Adrenal gland (tissue), 12 donors: ENCODE results near the gene REXO5. TPM values are rescaled to one million over a fixed set of nuclear protein-coding genes. Genes with fewer than 3 reads are reported as not detected.

Experiments used
- DNase-seq, 7 donors: peaks; one replicate each; pipeline ENCODE4 v3.0.0-alpha.2; 2019 to 2020
- H3K27ac ChIP-seq, 5 donors: fragments of 200-600 bp; sonication (generic) in 4 of 5; 1 replicate in 3 of 5; 2 replicates in 2 of 5; pipeline versions ENCODE4 v1.5.1 to v1.8.0; 2016 to 2020; ENCODE audit warnings: mild to moderate bottlenecking in 1 of 5
- H3K27me3 ChIP-seq: fragments of 200-600 bp; 2 replicates; pipeline ENCODE4 v1.8.0; 2021
- H3K36me3 ChIP-seq, 2 donors: fragments of 200-600 bp; replicated peaks in 1 of 2; 1 replicate in 1 of 2; 2 replicates in 1 of 2; pipeline versions ENCODE4 v1.5.1 to v1.8.0; 2018 to 2022
- H3K4me1 ChIP-seq, 2 donors: fragments of 200-600 bp; replicated peaks in 1 of 2; 1 replicate in 1 of 2; 2 replicates in 1 of 2; pipeline versions ENCODE4 v1.5.1 to v1.8.0; 2018 to 2021
- H3K4me3 ChIP-seq, 4 donors: fragments of 200-600 bp; sonication (generic) in 3 of 4; one replicate each; pipeline ENCODE4 v1.5.1; 2016 to 2018
- H3K9me3 ChIP-seq, 3 donors: fragments of 200-600 bp; sonication (generic) in 1 of 3; replicated peaks in 1 of 3; 1 replicate in 2 of 3; 2 replicates in 1 of 3; pipeline versions ENCODE4 v1.5.1 to v1.8.0; 2016 to 2021
- POLR2A ChIP-seq, 2 donors: fragments of 450-650 bp; IDR thresholded peaks; one replicate each; pipeline ENCODE4 v1.6.1; 2017; ENCODE audit warnings: antibody characterized with exemption in 2 of 2, mild to moderate bottlenecking in 2 of 2, moderate library complexity in 1 of 2
- WGBS, 4 donors: extraction: QIAGEN DNeasy Blood & Tissue Kit in 2 of 4; methylation state at CpG; one replicate each; pipeline versions ENCODE4 v1.1.5 to v1.1.7; 2013 to 2017; 5-methylcytosine and 5-hydroxymethylcytosine counted together
- intact Hi-C, 2 donors: fragments of 100-400 bp; cut with DNase I; formaldehyde crosslinking; loops; one replicate each; pipeline versions ENCODE4 v1.14.1 to v1.15.0; 2022 to 2023
- polyA plus RNA-seq, 3 donors: library from polyadenylated mRNA; stranded (reverse); fragments of 200-250 nt in 2 of 3; fragments of 350-450 nt in 1 of 3; fragmentation: Illumina TruSeq in 1 of 3; extraction: RNeasy Lipid Tissue Mini Kit (QIAGEN cat#74804) in 1 of 3; gene quantifications; one replicate each; pipeline ENCODE4 v1.2.3, GENCODE V29; 2013 to 2014
- total RNA-seq, 9 donors: library from RNA; depleted of rRNA in 4 of 9; stranded (reverse); fragments of >200 nt in 4 of 9; fragments of 120-200 nt in 1 of 9; fragmentation: NEBNext Ultra II Directional in 1 of 9; extraction: Animal tissue kit (Norgen Biotek cat#: 25700) in 1 of 9; gene quantifications; one replicate each; pipeline versions ENCODE4 v1.1.0 to v1.2.4, GENCODE V29; 2013 to 2023
- TF ChIP-seq, protein P1 (sequence below), 6 experiments: fragments of 450-650 bp in 4 of 6; fragments of 200-600 bp in 2 of 6; sonication (generic) in 1 of 6; IDR thresholded peaks; 1 replicate in 5 of 6; 2 replicates in 1 of 6; pipeline versions ENCODE4 v1.5.1 to v1.8.0; 2016 to 2021; ENCODE audit warnings: antibody characterized with exemption in 6 of 6, mild to moderate bottlenecking in 2 of 6, moderate library complexity in 1 of 6
- donor health status: healthy with polysubstance abuse.
- donor health status: Bipolar disorder and iron deficiency.
- donor health status: DM: yes; HTN: yes; CAD: no.
- donor health status: DM: no; HTN: no; CAD: no.
- donor health status: DM: no; HTN: no; CAD: no.
- donor health status: DM: yes; HTN: yes; CAD: no.

REXO5 gene
- total and polyA plus RNA-seq, 12 donors = 0.78 to 10.1 (median 3.5) TPM

DNA sequence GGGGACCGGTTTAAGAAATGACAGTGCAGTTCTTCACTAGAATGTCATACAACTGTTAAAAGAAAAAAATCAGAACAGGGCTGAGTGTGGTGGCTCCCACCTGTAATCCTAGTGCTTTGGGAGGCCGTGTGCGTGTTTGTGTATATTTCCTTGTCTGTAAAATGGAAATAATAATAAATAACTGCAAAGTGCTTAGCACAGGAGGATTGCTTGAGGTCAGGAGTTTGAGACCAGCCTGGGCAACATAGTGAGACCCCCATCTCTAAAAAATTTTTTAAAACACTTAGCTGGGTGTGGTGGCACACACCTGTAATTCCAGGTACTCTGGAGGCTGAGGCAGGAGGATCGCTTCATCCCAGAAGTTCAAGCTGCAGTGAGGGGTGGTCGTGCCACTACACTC lies 40.0 kb upstream of the REXO5 start:
- TF ChIP-seq, protein P1, sequence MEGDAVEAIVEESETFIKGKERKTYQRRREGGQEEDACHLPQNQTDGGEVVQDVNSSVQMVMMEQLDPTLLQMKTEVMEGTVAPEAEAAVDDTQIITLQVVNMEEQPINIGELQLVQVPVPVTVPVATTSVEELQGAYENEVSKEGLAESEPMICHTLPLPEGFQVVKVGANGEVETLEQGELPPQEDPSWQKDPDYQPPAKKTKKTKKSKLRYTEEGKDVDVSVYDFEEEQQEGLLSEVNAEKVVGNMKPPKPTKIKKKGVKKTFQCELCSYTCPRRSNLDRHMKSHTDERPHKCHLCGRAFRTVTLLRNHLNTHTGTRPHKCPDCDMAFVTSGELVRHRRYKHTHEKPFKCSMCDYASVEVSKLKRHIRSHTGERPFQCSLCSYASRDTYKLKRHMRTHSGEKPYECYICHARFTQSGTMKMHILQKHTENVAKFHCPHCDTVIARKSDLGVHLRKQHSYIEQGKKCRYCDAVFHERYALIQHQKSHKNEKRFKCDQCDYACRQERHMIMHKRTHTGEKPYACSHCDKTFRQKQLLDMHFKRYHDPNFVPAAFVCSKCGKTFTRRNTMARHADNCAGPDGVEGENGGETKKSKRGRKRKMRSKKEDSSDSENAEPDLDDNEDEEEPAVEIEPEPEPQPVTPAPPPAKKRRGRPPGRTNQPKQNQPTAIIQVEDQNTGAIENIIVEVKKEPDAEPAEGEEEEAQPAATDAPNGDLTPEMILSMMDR (IDR thresholded peaks at IDR 0.05) = no peak
- no peak for TF ChIP-seq POLR2A (IDR thresholded peaks at IDR 0.05)
- Histone ChIP-seq H3K9me3 (no peaks in the 10 kb centered on the region), H3K27ac (no peak overlapping the region), H3K4me3 (no peak overlapping the region), H3K4me1 (no peaks in the 10 kb centered on the region), H3K27me3 (no peaks in the 10 kb centered on the region), H3K36me3 (no peaks in the 10 kb centered on the region)
- DNase-seq = no peak
- WGBS, 4 donors = 87 to 93% (median 92%) methylated on average over 5 of the region's 5 CpGs
- intact Hi-C loops = no loop called here

DNA sequence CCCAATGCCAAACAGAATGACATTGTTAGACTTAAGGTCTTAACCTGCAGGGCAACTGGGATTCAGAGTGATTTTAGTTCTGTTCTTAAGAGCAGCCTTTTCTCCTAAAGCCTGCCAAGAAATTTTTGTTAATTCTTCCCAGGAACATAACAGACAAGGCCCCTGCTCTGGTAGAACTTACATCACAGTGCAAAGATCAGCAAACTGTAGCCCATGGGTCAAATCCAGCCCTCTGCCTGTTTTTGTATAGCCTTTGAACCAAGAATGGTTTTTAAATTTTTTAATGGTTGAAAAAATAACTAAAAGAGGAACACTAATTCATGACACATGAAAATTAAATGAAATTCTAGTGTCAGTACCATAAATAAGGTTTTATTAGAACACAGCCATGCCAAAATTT lies 38.8 kb upstream of the REXO5 start:
- no peak for TF ChIP-seq POLR2A (IDR thresholded peaks at IDR 0.05)
- TF ChIP-seq, protein P1 (IDR thresholded peaks at IDR 0.05) = no peak
- H3K27me3 ChIP-seq = no peaks in the 10 kb centered on the region
- no peak overlapping the region for H3K27ac ChIP-seq
- H3K9me3 ChIP-seq = no peaks in the 10 kb centered on the region
- no peaks in the 10 kb centered on the region for H3K36me3 ChIP-seq
- intact Hi-C loops = no loop called here
- H3K4me3 ChIP-seq = no peak overlapping the region
- no peak for DNase-seq
- H3K4me1 ChIP-seq = no peaks in the 10 kb centered on the region

DNA sequence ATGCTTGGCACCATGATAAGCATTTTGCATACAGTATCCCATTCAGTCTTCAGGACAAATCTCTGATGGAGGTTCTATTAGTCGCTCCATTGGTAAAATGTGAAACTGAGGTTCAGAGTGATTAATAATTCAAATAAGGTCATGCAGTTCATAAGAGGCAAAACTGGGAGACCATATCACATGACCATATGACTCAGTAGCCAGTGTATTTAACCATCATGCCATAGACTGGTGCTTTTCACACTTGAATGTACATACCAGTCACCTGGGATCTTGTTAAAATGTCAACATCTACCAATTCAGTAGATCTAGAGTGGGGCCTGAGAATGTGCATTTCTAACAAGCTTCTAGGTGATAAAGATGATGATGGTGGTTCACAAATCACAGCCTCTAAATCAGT lies 38.2 kb upstream of the REXO5 start:
- no peak overlapping the region for H3K4me3 ChIP-seq
- intact Hi-C loops = no loop called here
- no peaks in the 10 kb centered on the region for H3K27me3 ChIP-seq
- no peaks in the 10 kb centered on the region for H3K4me1 ChIP-seq
- DNase-seq = no peak
- TF ChIP-seq, protein P1 (IDR thresholded peaks at IDR 0.05) = no peak
- no peak for TF ChIP-seq POLR2A (IDR thresholded peaks at IDR 0.05)
- 92 to 100% (median 96%) methylated on average over 1 of the region's 1 CpG for WGBS, 4 donors
- H3K9me3 ChIP-seq = no peaks in the 10 kb centered on the region
- no peaks in the 10 kb centered on the region for H3K36me3 ChIP-seq
- no peak overlapping the region for H3K27ac ChIP-seq

DNA sequence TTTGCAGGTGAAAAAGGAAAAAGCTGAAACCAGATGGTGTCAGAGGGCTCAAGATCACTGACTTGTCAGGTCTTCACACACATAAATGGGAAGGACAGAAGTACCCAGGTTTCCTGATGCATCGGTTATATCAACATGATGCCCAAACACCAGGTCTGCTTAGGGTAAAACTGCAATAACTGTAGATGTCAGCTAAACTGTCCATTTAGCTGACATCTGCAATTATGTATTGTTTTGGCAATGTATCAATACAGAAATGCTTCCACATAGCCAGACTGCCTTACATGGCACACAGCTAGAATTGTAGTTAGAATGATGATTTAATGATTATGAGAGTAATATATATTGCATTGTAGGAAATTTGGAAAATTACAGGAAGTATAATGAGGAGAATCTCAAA lies 37.5 kb upstream of the REXO5 start:
- Histone ChIP-seq H3K4me3 (no peak overlapping the region), H3K27me3 (no peaks in the 10 kb centered on the region), H3K36me3 (no peaks in the 10 kb centered on the region), H3K27ac (no peak overlapping the region), H3K9me3 (no peaks in the 10 kb centered on the region), H3K4me1 (no peaks in the 10 kb centered on the region)
- TF ChIP-seq, protein P1 (IDR thresholded peaks at IDR 0.05) = no peak
- no peak for TF ChIP-seq POLR2A (IDR thresholded peaks at IDR 0.05)
- intact Hi-C loops = no loop called here
- no peak for DNase-seq
- 36 to 91% (median 61%) methylated on average over 1 of the region's 1 CpG for WGBS, 4 donors
